Choroid plexus epithelial cell (primary cell): ENCODE data around the gene TRAPPC10.

Source experiments
- DNase-seq: peaks from one replicate; pipeline ENCODE4 v3.0.0-alpha.2; 2010; ENCODE audit warnings: low read depth
- H3K4me3 ChIP-seq: 2 replicates; pipeline ENCODE4 v1.5.1; 2011; ENCODE audit warnings: low read depth, mild to moderate bottlenecking, control low read depth, low read length, moderate library complexity
- CTCF ChIP-seq: conservative IDR thresholded peaks from 2 replicates; pipeline ENCODE4 v1.5.1; 2011; ENCODE audit warnings: low read depth, mild to moderate bottlenecking, control low read depth, inconsistent platforms, low read length, moderate library complexity

Gene TRAPPC10

DNA sequence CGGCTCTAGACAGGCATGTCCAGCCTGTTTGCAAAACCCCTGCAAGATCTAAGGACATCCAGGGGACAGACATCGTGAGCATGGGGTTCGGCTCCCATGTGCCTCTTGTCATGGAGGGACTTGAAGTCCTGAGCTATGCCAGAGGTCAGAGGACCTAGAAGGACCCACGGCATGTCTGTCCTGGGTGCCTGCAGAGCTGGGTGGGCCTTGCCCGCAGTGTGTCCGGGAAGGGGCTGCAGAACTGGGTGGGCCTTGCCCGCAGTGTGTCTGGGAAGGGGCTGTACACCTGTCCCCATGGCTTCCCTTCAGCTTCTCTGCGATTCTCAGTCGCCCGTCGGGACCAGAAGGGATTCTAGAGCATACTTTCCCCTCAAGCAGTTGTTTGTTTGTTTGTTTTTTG is 20.0 kb upstream of the TRAPPC10 start:
- no peak overlapping the region for H3K4me3 ChIP-seq
- no peak for TF ChIP-seq CTCF
- DNase-seq = no peak

GRCh38 chr21:43993420-43993934 is 18.6 kb upstream of the TRAPPC10 start:
- no peak for DNase-seq
- no peak for TF ChIP-seq CTCF
- H3K4me3 ChIP-seq = no peak overlapping the region

DNA sequence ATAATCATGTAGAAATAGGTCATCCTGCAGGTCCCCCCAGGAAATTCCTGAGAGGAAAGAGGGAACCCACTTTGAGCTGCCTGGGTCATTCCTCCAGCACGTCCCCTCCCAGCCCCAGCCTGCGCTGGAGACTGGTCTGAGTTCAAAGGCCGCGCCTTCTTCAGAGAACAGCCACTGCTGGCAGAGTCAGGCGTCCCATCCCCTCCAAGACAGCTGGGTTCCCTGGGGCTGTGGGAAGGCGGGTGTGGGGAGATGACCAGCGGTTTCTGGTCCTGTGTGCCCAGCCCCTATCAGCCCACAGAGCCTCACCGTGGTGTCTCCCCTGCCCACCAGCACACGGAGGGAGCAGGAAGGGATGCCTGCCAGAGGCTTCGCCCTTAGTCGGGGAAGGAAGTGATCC is 18.0 kb upstream of the TRAPPC10 start:
- no peak overlapping the region for H3K4me3 ChIP-seq
- no peak for TF ChIP-seq CTCF
- no peak for DNase-seq

DNA sequence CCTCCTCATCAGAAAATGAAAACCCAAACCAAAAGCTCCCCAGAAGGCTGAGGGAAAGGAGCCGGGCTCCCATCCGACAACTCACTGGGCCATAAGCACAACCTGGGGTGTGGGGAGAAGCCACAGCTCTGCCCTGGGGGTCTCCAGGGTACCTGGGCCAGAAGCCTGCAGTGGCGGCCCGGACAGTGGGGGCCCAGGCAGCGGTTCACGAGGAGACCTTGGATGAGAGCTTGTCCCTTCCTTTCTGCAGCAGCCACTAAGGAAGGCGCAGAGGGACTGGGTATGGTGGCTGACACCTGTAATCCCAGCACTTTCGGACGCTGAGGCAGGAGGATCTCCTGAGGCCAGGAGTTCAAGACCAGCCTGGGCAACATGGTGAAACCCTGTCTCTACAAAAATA is 17.5 kb upstream of the TRAPPC10 start:
- H3K4me3 ChIP-seq = no peak overlapping the region
- TF ChIP-seq CTCF = no peak
- no peak for DNase-seq

- DNase-seq = no peak
- TF ChIP-seq CTCF = no peak
- H3K4me3 ChIP-seq = no peak overlapping the region
These were observed 16.5 kb upstream of the TRAPPC10 start for GRCh38 chr21:43995521-43996105.

GRCh38 chr21:43997766-43998742 is 14.1 kb upstream of the TRAPPC10 start:
- TF ChIP-seq CTCF = no peak
- no peak for DNase-seq
- no peak overlapping the region for H3K4me3 ChIP-seq
